Measurements from ENCODE around the gene XRN2.
"Not testable (repeated sequence)": the region's sequence is repeated elsewhere in the genome, so short reads cannot be mapped to it uniquely, and the experiment has no call there.

The XRN2 gene

GRCh38 chr20:21423712-21424111 lies 120.6 kb downstream of the XRN2 start:
- DNase-seq (ENCODE audit: low spot score) = not testable (repeated sequence)

- no peak for DNase-seq (ENCODE audit: low spot score)
Measured at GRCh38 chr20:21424846-21425245, 121.7 kb downstream of the XRN2 start.

- no peak for DNase-seq (ENCODE audit: low spot score)
Measured at GRCh38 chr20:21430020-21430419, 126.9 kb downstream of the XRN2 start.

GRCh38 chr20:21432911-21433310 lies 129.8 kb downstream of the XRN2 start:
- DNase-seq (ENCODE audit: low spot score) = no peak

GRCh38 chr20:21433329-21433890 lies 130.3 kb downstream of the XRN2 start:
- DNase-seq (ENCODE audit: low spot score) = no peak

GRCh38 chr20:21435576-21435975 lies 132.4 kb downstream of the XRN2 start:
- DNase-seq (ENCODE audit: low spot score) = no peak

- DNase-seq (ENCODE audit: low spot score) = no peak
Measured at GRCh38 chr20:21436205-21436604, 133.1 kb downstream of the XRN2 start.

GRCh38 chr20:21437248-21437647 lies 134.1 kb downstream of the XRN2 start:
- DNase-seq (ENCODE audit: low spot score) = no peak

GRCh38 chr20:21437816-21438215 lies 134.7 kb downstream of the XRN2 start:
- no peak for DNase-seq (ENCODE audit: low spot score)
